ENCODE measurements around the gene RFNG.

- TF ChIP-seq CTCF (conservative IDR thresholded peaks at IDR 0.05; ENCODE audit: low read depth, low read length) = no peak
- no peak for TF ChIP-seq EZH2phosphoT487 (IDR thresholded peaks at IDR 0.05; ENCODE audit: borderline replicate concordance, low read length)
- TF ChIP-seq EZH2 (IDR thresholded peaks at IDR 0.05; ENCODE audit: low read length, unreplicated experiment) = no peak
Measured at GRCh38 chr17:82062984-82063368, 11.4 kb upstream of the RFNG start.
